ENCODE results near the gene NSFL1C. TPM values are rescaled to one million over a fixed set of nuclear protein-coding genes. Genes with fewer than 3 reads are reported as not detected.
A peak's percentile ranks its signal among the peaks of the same experiment; 100 is the strongest.

Gene NSFL1C
- total RNA-seq, 5 donors from 2014 or later (not counting 1 experiment from before 2014, with no cell fraction given), result 56.7 to 68.7 (median 65.8) TPM

GRCh38 chr20:1465470-1466210 is 1.0 kb downstream of the NSFL1C start:
- Mint-ChIP-seq H3K9me3 (no peaks in the 10 kb centered on the region), H3K27ac (peak overlapping the region; percentile 81 to 84), H3K4me3 (peak overlapping the region; percentile 72 to 85 (median 82)), H3K4me1 (peaks cover 53 to 60% (median 54%) of the 10 kb centered on the region in 3 donors), H3K36me3 (peaks cover 22% of the 10 kb centered on the region), H3K27me3 (peaks cover 5 to 7% of the 10 kb centered on the region in 2 donors)
- ChIA-PET POLR2A (no interaction called here), CTCF (interaction anchor here in 1 of 2 donors (0.8 to 2.7 kb wide), 3 partner anchors 18 to 311 kb away, joined by 3 to 19 read pairs (median 4); no protein-coding TSS in a partner anchor)
- Histone ChIP-seq H3K9me3 (no peaks in the 10 kb centered on the region), H3K4me1 (ENCODE audit: control insufficient read depth in 1 of 2, extremely low read depth in 1 of 2, insufficient read depth in 2 of 2, low read length in 2 of 2) (peaks cover 26 to 31% of the 10 kb centered on the region in 2 experiments), H3K27me3 (replicated peaks in 1 of 2; ENCODE audit: control insufficient read depth in 2 of 2, extremely low read depth in 1 of 2, insufficient read depth in 2 of 2, low read length in 1 of 2) (peaks cover 0 to 21% of the 10 kb centered on the region in 2 experiments), H3K36me3 (ENCODE audit: control insufficient read depth in 2 of 2, extremely low read depth in 1 of 2, insufficient read depth in 1 of 2, low read length in 1 of 2) (peaks cover 0 to 26% of the 10 kb centered on the region in 2 donors), H3K4me3 (ENCODE audit: control insufficient read depth in 1 of 2, extremely low read depth in 1 of 2, low read length in 1 of 2) (peak overlapping the region; percentile 67 to 86), H3K27ac (ENCODE audit: low read length) (peak overlapping the region; percentile 56)
- 64% methylated on average over 5 of the region's 12 CpGs for WGBS (ENCODE audit: insufficient coverage)
- no peak for DNase-seq
- ATAC-seq (replicated peaks in 1 of 4), result no peak

GRCh38 chr20:1463971-1464570 is 2.6 kb downstream of the NSFL1C start:
- no peak overlapping the region for H3K27ac ChIP-seq (ENCODE audit: low read length)
- no peaks in the 10 kb centered on the region for H3K9me3 ChIP-seq
- POLR2A ChIA-PET, result no interaction called here
- peaks cover 0 to 6% of the 10 kb centered on the region in 2 donors for H3K27me3 Mint-ChIP-seq
- no peak overlapping the region for H3K27ac Mint-ChIP-seq
- H3K36me3 ChIP-seq (ENCODE audit: control insufficient read depth in 2 of 2, extremely low read depth in 1 of 2, insufficient read depth in 1 of 2, low read length in 1 of 2), result peaks cover 0 to 41% of the 10 kb centered on the region in 2 donors
- CTCF ChIA-PET, result no interaction called here
- 94% methylated on average over 7 of the region's 9 CpGs for WGBS (ENCODE audit: insufficient coverage)
- H3K36me3 Mint-ChIP-seq, result peaks cover 33% of the 10 kb centered on the region
- ATAC-seq (replicated peaks in 1 of 4) (no peak), DNase-seq (no peak)
- no peaks in the 10 kb centered on the region for H3K9me3 Mint-ChIP-seq
- peaks cover 57 to 61% (median 60%) of the 10 kb centered on the region in 3 donors for H3K4me1 Mint-ChIP-seq
- H3K27me3 ChIP-seq (replicated peaks in 1 of 2; ENCODE audit: control insufficient read depth in 2 of 2, extremely low read depth in 1 of 2, insufficient read depth in 2 of 2, low read length in 1 of 2), result peaks cover 0 to 8% of the 10 kb centered on the region in 2 experiments
- peaks cover 26 to 31% of the 10 kb centered on the region in 2 experiments for H3K4me1 ChIP-seq (ENCODE audit: control insufficient read depth in 1 of 2, extremely low read depth in 1 of 2, insufficient read depth in 2 of 2, low read length in 2 of 2)
- H3K4me3 Mint-ChIP-seq, result peak overlapping the region in 2 of 3 donors; percentile 18 to 72
- no peak overlapping the region for H3K4me3 ChIP-seq (ENCODE audit: control insufficient read depth in 1 of 2, extremely low read depth in 1 of 2, low read length in 1 of 2)

GRCh38 chr20:1462834-1463233 is 3.8 kb downstream of the NSFL1C start:
- H3K4me3 Mint-ChIP-seq, result no peak overlapping the region
- H3K27ac Mint-ChIP-seq, result no peak overlapping the region
- H3K9me3 Mint-ChIP-seq, result no peaks in the 10 kb centered on the region
- no peaks in the 10 kb centered on the region for H3K9me3 ChIP-seq
- peaks cover 56 to 58% (median 57%) of the 10 kb centered on the region in 3 donors for H3K4me1 Mint-ChIP-seq
- no peaks in the 10 kb centered on the region for H3K27me3 Mint-ChIP-seq
- no peaks in the 10 kb centered on the region for H3K27me3 ChIP-seq (replicated peaks in 1 of 2; ENCODE audit: control insufficient read depth in 2 of 2, extremely low read depth in 1 of 2, insufficient read depth in 2 of 2, low read length in 1 of 2)
- H3K36me3 ChIP-seq (ENCODE audit: control insufficient read depth in 2 of 2, extremely low read depth in 1 of 2, insufficient read depth in 1 of 2, low read length in 1 of 2), result peaks cover 0 to 53% of the 10 kb centered on the region in 2 donors
- peaks cover 42% of the 10 kb centered on the region for H3K36me3 Mint-ChIP-seq
- POLR2A ChIA-PET, result interaction anchor here in 1 of 2 donors (0.6 kb wide), 1 partner anchor 664 kb away, joined by 3 read pairs; no protein-coding TSS in a partner anchor
- no CpG with 5 or more reads among the region's 3 CpGs for WGBS (ENCODE audit: insufficient coverage)
- no peak overlapping the region for H3K4me3 ChIP-seq (ENCODE audit: control insufficient read depth in 1 of 2, extremely low read depth in 1 of 2, low read length in 1 of 2)
- no peak for ATAC-seq (replicated peaks in 1 of 4)
- no peak overlapping the region for H3K27ac ChIP-seq (ENCODE audit: low read length)
- no peak for DNase-seq
- peaks cover 26 to 30% of the 10 kb centered on the region in 2 experiments for H3K4me1 ChIP-seq (ENCODE audit: control insufficient read depth in 1 of 2, extremely low read depth in 1 of 2, insufficient read depth in 2 of 2, low read length in 2 of 2)
- CTCF ChIA-PET, result no interaction called here

GRCh38 chr20:1462001-1462400 is 4.6 kb downstream of the NSFL1C start:
- Mint-ChIP-seq H3K4me3 (no peak overlapping the region), H3K27ac (no peak overlapping the region), H3K36me3 (peaks cover 48% of the 10 kb centered on the region), H3K27me3 (no peaks in the 10 kb centered on the region), H3K4me1 (peaks cover 47 to 53% (median 49%) of the 10 kb centered on the region in 3 donors), H3K9me3 (no peaks in the 10 kb centered on the region)
- 100% methylated on average over 1 of the region's 3 CpGs for WGBS (ENCODE audit: insufficient coverage)
- DNase-seq, result no peak
- H3K4me3 ChIP-seq (ENCODE audit: control insufficient read depth in 1 of 2, extremely low read depth in 1 of 2, low read length in 1 of 2), result no peak overlapping the region
- ChIA-PET POLR2A (no interaction called here), CTCF (no interaction called here)
- H3K9me3 ChIP-seq, result no peaks in the 10 kb centered on the region
- no peaks in the 10 kb centered on the region for H3K27me3 ChIP-seq (replicated peaks in 1 of 2; ENCODE audit: control insufficient read depth in 2 of 2, extremely low read depth in 1 of 2, insufficient read depth in 2 of 2, low read length in 1 of 2)
- H3K36me3 ChIP-seq (ENCODE audit: control insufficient read depth in 2 of 2, extremely low read depth in 1 of 2, insufficient read depth in 1 of 2, low read length in 1 of 2), result peaks cover 0 to 56% of the 10 kb centered on the region in 2 donors
- ATAC-seq (replicated peaks in 1 of 4), result no peak
- peaks cover 18 to 22% of the 10 kb centered on the region in 2 experiments for H3K4me1 ChIP-seq (ENCODE audit: control insufficient read depth in 1 of 2, extremely low read depth in 1 of 2, insufficient read depth in 2 of 2, low read length in 2 of 2)
- no peak overlapping the region for H3K27ac ChIP-seq (ENCODE audit: low read length)

GRCh38 chr20:1460275-1460674 is 6.4 kb downstream of the NSFL1C start:
- H3K27ac Mint-ChIP-seq, result no peak overlapping the region
- H3K4me3 ChIP-seq (ENCODE audit: control insufficient read depth in 1 of 2, extremely low read depth in 1 of 2, low read length in 1 of 2), result no peak overlapping the region
- H3K27ac ChIP-seq (ENCODE audit: low read length), result no peak overlapping the region
- no peak for ATAC-seq (replicated peaks in 1 of 4)
- H3K4me1 Mint-ChIP-seq, result peaks cover 38 to 44% (median 40%) of the 10 kb centered on the region in 3 donors
- POLR2A ChIA-PET, result no interaction called here
- CTCF ChIA-PET, result interaction anchor here in 1 of 2 donors (1.3 kb wide), 1 partner anchor 10 kb away, joined by 5 read pairs; no protein-coding TSS in a partner anchor
- WGBS (ENCODE audit: insufficient coverage), result 100% methylated on average over 1 of the region's 2 CpGs
- H3K27me3 Mint-ChIP-seq, result no peaks in the 10 kb centered on the region
- H3K27me3 ChIP-seq (replicated peaks in 1 of 2; ENCODE audit: control insufficient read depth in 2 of 2, extremely low read depth in 1 of 2, insufficient read depth in 2 of 2, low read length in 1 of 2), result no peaks in the 10 kb centered on the region
- H3K9me3 Mint-ChIP-seq, result no peaks in the 10 kb centered on the region
- no peak overlapping the region for H3K4me3 Mint-ChIP-seq
- DNase-seq, result no peak
- H3K36me3 ChIP-seq (ENCODE audit: control insufficient read depth in 2 of 2, extremely low read depth in 1 of 2, insufficient read depth in 1 of 2, low read length in 1 of 2), result peaks cover 0 to 69% of the 10 kb centered on the region in 2 donors
- H3K4me1 ChIP-seq (ENCODE audit: control insufficient read depth in 1 of 2, extremely low read depth in 1 of 2, insufficient read depth in 2 of 2, low read length in 2 of 2), result peaks cover 7 to 13% of the 10 kb centered on the region in 2 experiments
- no peaks in the 10 kb centered on the region for H3K9me3 ChIP-seq
- peaks cover 55% of the 10 kb centered on the region for H3K36me3 Mint-ChIP-seq

GRCh38 chr20:1457992-1458391 is 8.7 kb downstream of the NSFL1C start:
- Mint-ChIP-seq H3K9me3 (no peaks in the 10 kb centered on the region), H3K27ac (no peak overlapping the region), H3K27me3 (no peaks in the 10 kb centered on the region), H3K4me1 (peaks cover 15 to 23% (median 17%) of the 10 kb centered on the region in 3 donors), H3K4me3 (no peak overlapping the region), H3K36me3 (peaks cover 63% of the 10 kb centered on the region)
- Histone ChIP-seq H3K36me3 (ENCODE audit: control insufficient read depth in 2 of 2, extremely low read depth in 1 of 2, insufficient read depth in 1 of 2, low read length in 1 of 2) (peaks cover 2 to 79% of the 10 kb centered on the region in 2 donors), H3K27ac (ENCODE audit: low read length) (no peak overlapping the region), H3K4me3 (ENCODE audit: control insufficient read depth in 1 of 2, extremely low read depth in 1 of 2, low read length in 1 of 2) (no peak overlapping the region), H3K27me3 (replicated peaks in 1 of 2; ENCODE audit: control insufficient read depth in 2 of 2, extremely low read depth in 1 of 2, insufficient read depth in 2 of 2, low read length in 1 of 2) (no peaks in the 10 kb centered on the region), H3K4me1 (ENCODE audit: control insufficient read depth in 1 of 2, extremely low read depth in 1 of 2, insufficient read depth in 2 of 2, low read length in 2 of 2) (no peaks in the 10 kb centered on the region), H3K9me3 (no peaks in the 10 kb centered on the region)
- WGBS (ENCODE audit: insufficient coverage), result no CpG with 5 or more reads among the region's 2 CpGs
- POLR2A ChIA-PET, result no interaction called here
- CTCF ChIA-PET, result no interaction called here
- ATAC-seq (replicated peaks in 1 of 4) (no peak), DNase-seq (no peak)

Measured in T-cell (primary cell).